OCI-LY7 (cell line): ENCODE measurements around the gene BRCA1.
"Not testable (repeated sequence)": the region's sequence is repeated elsewhere in the genome, so short reads cannot be mapped to it uniquely, and the experiment has no call there.

ENCODE experiments used
- CTCF ChIP-seq: fragments of 200-600 bp; sonication (generic); conservative IDR thresholded peaks from 2 replicates; pipeline ENCODE4 v1.5.1; 2014; ENCODE audit warnings: mild to moderate bottlenecking, antibody characterized with exemption, low read length, moderate library complexity, mixed read lengths
- EZH2phosphoT487 ChIP-seq: fragments of 200-600 bp; sonication (generic); IDR thresholded peaks from 2 replicates; pipeline ENCODE4 v1.6.1; 2018; ENCODE audit warnings: low read depth, borderline replicate concordance, mild to moderate bottlenecking, mixed run types, antibody characterized with exemption, low read length, moderate library complexity, mixed read lengths

- not testable (repeated sequence) for TF ChIP-seq CTCF, EZH2phosphoT487
Measured at GRCh38 chr17:43053008-43053407, 72.2 kb downstream of the BRCA1 start.
